Measurements from ENCODE around the gene C7orf25. TPM values are rescaled to one million over a fixed set of nuclear protein-coding genes. Genes with fewer than 3 reads are reported as not detected.

Gene C7orf25
- total RNA-seq = 5.0 to 5.8 TPM (median 5.7 TPM) in 3 replicates

GRCh38 chr7:42911454-42912447, at the start of gene C7orf25:
Gene C7orf25 (minus strand): TSS chr7:42912070. CDS start chr7:42910900, 1,170 bp downstream.
- H3K4me1 Mint-ChIP-seq = peaks cover 52% of the 10 kb centered on the region
- TF ChIP-seq CTCF (IDR thresholded peaks at IDR 0.05; ENCODE audit: unreplicated experiment) = no peak
- no peaks in the 10 kb centered on the region for H3K9me3 Mint-ChIP-seq
- peak within 1 kb of the TSS; percentile 87 for H3K4me3 Mint-ChIP-seq
- peak; percentile 96 to 98 for DNase-seq (ENCODE audit: low spot score in 2 of 2, unreplicated experiment in 2 of 2)
- H3K27me3 Mint-ChIP-seq (ENCODE audit: low read depth) = no peaks in the 10 kb centered on the region
- H3K36me3 Mint-ChIP-seq = peaks cover 4% of the 10 kb centered on the region
- H3K27ac Mint-ChIP-seq = peak within 1 kb of the TSS; percentile 96

DNA sequence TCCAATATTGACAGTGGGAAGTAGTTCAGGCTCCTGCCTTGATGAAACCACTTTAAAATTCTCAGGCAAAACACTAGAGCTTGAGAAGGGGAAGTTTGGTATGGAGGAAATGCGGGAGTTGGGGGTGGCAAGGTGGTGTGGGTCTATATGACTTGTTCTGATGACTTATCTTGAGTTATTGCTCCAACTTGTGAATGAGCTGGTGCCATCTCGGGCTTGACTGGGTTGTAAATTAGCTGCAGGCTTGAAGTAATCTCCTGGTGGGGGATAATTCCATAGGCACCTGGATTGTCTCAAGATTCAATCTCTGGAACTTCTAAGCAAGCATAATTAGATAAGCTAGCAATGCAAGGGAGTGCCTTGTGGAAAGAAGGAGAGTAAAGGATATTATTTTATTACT, 49.3 kb upstream of the C7orf25 start:
- H3K9me3 Mint-ChIP-seq = peaks cover 24% of the 10 kb centered on the region
- no peak for TF ChIP-seq CTCF (IDR thresholded peaks at IDR 0.05; ENCODE audit: unreplicated experiment)
- no peak for DNase-seq (ENCODE audit: low spot score in 2 of 2, unreplicated experiment in 2 of 2)

DNA sequence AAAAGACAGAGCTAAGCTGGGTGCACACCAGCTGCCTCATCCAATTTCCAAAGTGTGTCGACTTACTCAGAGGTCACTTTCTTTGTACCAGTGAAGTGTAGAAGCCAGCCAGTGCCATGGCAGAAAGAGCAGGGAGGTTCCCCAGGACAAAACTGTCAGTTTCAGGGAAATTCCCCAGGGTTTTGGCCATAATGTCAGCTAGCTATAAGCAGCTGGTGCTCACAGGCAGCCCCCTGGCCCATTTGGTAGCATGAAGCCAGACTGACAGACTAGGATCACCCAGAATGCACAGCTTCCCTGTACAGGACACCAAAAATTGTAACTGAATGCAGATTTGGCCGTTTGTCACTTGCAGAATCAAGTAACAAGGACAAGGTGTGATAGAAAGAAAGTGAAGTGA, 48.9 kb upstream of the C7orf25 start:
- Mint-ChIP-seq H3K27ac (no peak overlapping the region), H3K9me3 (peaks cover 26% of the 10 kb centered on the region), H3K27me3 (ENCODE audit: low read depth) (no peaks in the 10 kb centered on the region), H3K36me3 (no peaks in the 10 kb centered on the region), H3K4me3 (no peak overlapping the region), H3K4me1 (peaks cover 5% of the 10 kb centered on the region)
- no peak for DNase-seq (ENCODE audit: low spot score in 2 of 2, unreplicated experiment in 2 of 2)
- TF ChIP-seq CTCF (IDR thresholded peaks at IDR 0.05; ENCODE audit: unreplicated experiment) = no peak

More for the DNA sequence above, 49.3 kb upstream of the C7orf25 start:
- no peak overlapping the region for H3K4me3 Mint-ChIP-seq
- H3K4me1 Mint-ChIP-seq = peaks cover 5% of the 10 kb centered on the region
- no peak overlapping the region for H3K27ac Mint-ChIP-seq
- H3K36me3 Mint-ChIP-seq = no peaks in the 10 kb centered on the region
- no peaks in the 10 kb centered on the region for H3K27me3 Mint-ChIP-seq (ENCODE audit: low read depth)

- no peak overlapping the region for H3K27ac Mint-ChIP-seq
- peaks cover 34% of the 10 kb centered on the region for H3K9me3 Mint-ChIP-seq
- no peak overlapping the region for H3K4me3 Mint-ChIP-seq
- no peak for TF ChIP-seq CTCF (IDR thresholded peaks at IDR 0.05; ENCODE audit: unreplicated experiment)
- H3K36me3 Mint-ChIP-seq = no peaks in the 10 kb centered on the region
- H3K27me3 Mint-ChIP-seq (ENCODE audit: low read depth) = no peaks in the 10 kb centered on the region
- H3K4me1 Mint-ChIP-seq = peaks cover 5% of the 10 kb centered on the region
- no peak for DNase-seq (ENCODE audit: low spot score in 2 of 2, unreplicated experiment in 2 of 2)
Observed at GRCh38 chr7:42959549-42959948, 47.7 kb upstream of the C7orf25 start.

DNA sequence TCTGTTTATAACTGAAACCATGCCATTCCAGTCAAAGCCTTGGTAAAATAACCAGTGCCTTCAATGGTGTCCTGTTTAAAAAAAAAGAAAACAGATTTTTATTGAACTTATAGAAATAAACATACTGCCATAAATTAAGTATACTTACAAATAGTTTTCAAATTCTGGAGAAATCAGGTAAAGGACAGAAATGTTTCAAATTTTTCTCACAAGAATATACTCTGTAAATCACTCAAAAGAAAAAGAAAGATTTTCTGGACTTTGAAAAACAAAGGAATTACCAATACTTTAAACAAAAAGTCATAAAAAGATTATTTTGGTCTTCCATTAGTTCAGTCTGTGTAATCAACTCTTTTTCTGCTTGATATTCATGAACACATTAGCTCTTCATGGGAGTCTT, 44.2 kb upstream of the C7orf25 start:
- no peaks in the 10 kb centered on the region for H3K27me3 Mint-ChIP-seq (ENCODE audit: low read depth)
- peaks cover 34% of the 10 kb centered on the region for H3K9me3 Mint-ChIP-seq
- no peak for TF ChIP-seq CTCF (IDR thresholded peaks at IDR 0.05; ENCODE audit: unreplicated experiment)

More for the DNA sequence above, 44.2 kb upstream of the C7orf25 start:
- no peak overlapping the region for H3K27ac Mint-ChIP-seq
- DNase-seq (ENCODE audit: low spot score in 2 of 2, unreplicated experiment in 2 of 2) = no peak
- H3K4me3 Mint-ChIP-seq = no peak overlapping the region
- no peaks in the 10 kb centered on the region for H3K36me3 Mint-ChIP-seq
- no peaks in the 10 kb centered on the region for H3K4me1 Mint-ChIP-seq
